Activated effector memory CD4-positive, alpha-beta T cell treated with Interleukin-2 at 50 U/mL for 16 hours (primary cell): ENCODE measurements around the gene EFCAB7.

Experiments used
- DNase-seq: peaks from one replicate; pipeline ENCODE4 v3.0.0-alpha.2; 2020

The EFCAB7 gene

GRCh38 chr1:63522891-63523728, at the start of gene EFCAB7, which contains the start of gene ITGB3BP:
Gene EFCAB7, plus strand, starts transcription at chr1:63523525. Its CDS starts 2,048 bp downstream, at chr1:63525573.
Gene ITGB3BP, minus strand, starts transcription at chr1:63523225. Its CDS starts 92 bp downstream, at chr1:63523133.
- peak; percentile 73 for DNase-seq

GRCh38 chr1:63475761-63476160, 47.6 kb upstream of the EFCAB7 start:
- DNase-seq = no peak

- DNase-seq = no peak
Measured at GRCh38 chr1:63480057-63480456, 43.3 kb upstream of the EFCAB7 start.

GRCh38 chr1:63486629-63487028, 36.7 kb upstream of the EFCAB7 start:
- no peak for DNase-seq

- no peak for DNase-seq
Measured at GRCh38 chr1:63487336-63488065, 35.8 kb upstream of the EFCAB7 start.

GRCh38 chr1:63497577-63497976, 25.7 kb upstream of the EFCAB7 start:
- no peak for DNase-seq

- DNase-seq = no peak
Measured at GRCh38 chr1:63498106-63498505, 25.2 kb upstream of the EFCAB7 start.

- DNase-seq = no peak
Measured at GRCh38 chr1:63501256-63501655, 22.1 kb upstream of the EFCAB7 start.

- no peak for DNase-seq
Measured at GRCh38 chr1:63506782-63507181, 16.5 kb upstream of the EFCAB7 start.

GRCh38 chr1:63509718-63510117, 13.6 kb upstream of the EFCAB7 start:
- no peak for DNase-seq

GRCh38 chr1:63512584-63512983, 10.7 kb upstream of the EFCAB7 start:
- no peak for DNase-seq

- DNase-seq = no peak
Measured at GRCh38 chr1:63516629-63517028, 6.7 kb upstream of the EFCAB7 start.

GRCh38 chr1:63523738-63524137, 413 bp downstream of the EFCAB7 start:
- DNase-seq = no peak

GRCh38 chr1:63524201-63524600, 876 bp downstream of the EFCAB7 start:
- no peak for DNase-seq

- DNase-seq = no peak
Measured at GRCh38 chr1:63532727-63533126, 9.4 kb downstream of the EFCAB7 start.

GRCh38 chr1:63533931-63534330, 10.6 kb downstream of the EFCAB7 start:
- DNase-seq = no peak

GRCh38 chr1:63534406-63534805, 11.1 kb downstream of the EFCAB7 start:
- no peak for DNase-seq

- DNase-seq = no peak
Measured at GRCh38 chr1:63537006-63537405, 13.7 kb downstream of the EFCAB7 start.

- DNase-seq = no peak
Measured at GRCh38 chr1:63537940-63538339, 14.6 kb downstream of the EFCAB7 start.

- no peak for DNase-seq
Measured at GRCh38 chr1:63545780-63546179, 22.5 kb downstream of the EFCAB7 start.

- DNase-seq = no peak
Measured at GRCh38 chr1:63547621-63548294, 24.4 kb downstream of the EFCAB7 start.

- DNase-seq = no peak
Measured at GRCh38 chr1:63548303-63548702, 25.0 kb downstream of the EFCAB7 start.

GRCh38 chr1:63548877-63549276, 25.6 kb downstream of the EFCAB7 start:
- DNase-seq = no peak

GRCh38 chr1:63555480-63555879, 32.2 kb downstream of the EFCAB7 start:
- no peak for DNase-seq
